Activated CD4-positive, CD25-positive, alpha-beta regulatory T cell treated with anti-CD3 and anti-CD28 coated beads, Interleukin-2, amount 50 U/mL, for 16 hours (primary cell): Measurements from ENCODE around the gene ST3GAL4.
"Not testable (repeated sequence)": the region's sequence is repeated elsewhere in the genome, so short reads cannot be mapped to it uniquely, and the experiment has no call there.

ENCODE experiments used
- DNase-seq: peaks from one replicate; pipeline ENCODE4 v3.0.0-alpha.2; 2020; ENCODE audit warnings: low read depth, low spot score

The ST3GAL4 gene

GRCh38 chr11:126362879-126363655 is 7.6 kb downstream of the ST3GAL4 start:
- no peak for DNase-seq

DNA sequence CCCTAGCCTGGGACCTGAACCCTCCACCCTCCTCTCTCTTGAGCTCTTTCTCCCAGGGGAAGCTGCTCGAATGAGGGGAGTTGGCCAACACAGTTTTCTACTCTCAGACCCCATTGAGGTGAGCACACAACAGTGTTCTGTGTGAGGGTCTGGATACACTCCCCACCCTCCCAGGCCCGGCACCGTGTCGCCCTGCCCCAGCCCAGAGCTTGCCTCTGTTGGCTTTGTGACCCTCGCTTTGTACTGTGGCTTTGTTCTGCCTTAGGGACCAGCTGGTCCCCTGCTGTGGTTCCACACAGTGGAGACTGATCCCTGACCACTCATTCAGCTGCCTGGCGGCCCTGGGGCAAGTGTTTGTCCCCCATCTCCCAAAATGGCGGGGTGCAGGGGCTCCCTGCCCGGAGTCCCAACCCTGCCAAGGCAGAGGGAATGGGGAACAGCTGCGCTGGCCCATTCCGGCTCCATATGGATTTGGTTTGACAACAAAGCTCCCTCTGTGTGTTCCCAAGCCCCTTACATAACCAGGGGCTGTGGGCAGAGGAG is 8.3 kb downstream of the ST3GAL4 start:
- no peak for DNase-seq

DNA sequence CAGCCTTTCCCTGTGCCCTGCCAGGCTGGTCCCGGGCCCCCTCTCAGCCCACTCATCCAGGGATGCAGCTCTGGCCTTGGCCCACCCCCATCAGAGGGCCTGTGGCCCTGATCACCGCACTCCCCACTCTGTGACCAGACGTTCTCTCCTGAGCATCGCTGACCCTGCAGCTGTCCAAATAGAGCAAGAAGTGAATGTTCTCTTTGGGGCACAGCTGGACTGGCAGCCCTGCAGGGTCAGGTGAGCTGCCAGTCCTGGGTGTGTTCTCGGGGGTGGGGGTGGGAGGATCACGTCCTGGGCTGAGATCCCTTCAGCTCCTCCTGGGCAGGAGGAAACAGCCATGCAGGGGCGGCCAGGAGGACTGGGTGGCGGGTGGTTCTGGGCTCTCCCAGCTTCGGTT is 9.2 kb downstream of the ST3GAL4 start:
- DNase-seq = not testable (repeated sequence)

DNA sequence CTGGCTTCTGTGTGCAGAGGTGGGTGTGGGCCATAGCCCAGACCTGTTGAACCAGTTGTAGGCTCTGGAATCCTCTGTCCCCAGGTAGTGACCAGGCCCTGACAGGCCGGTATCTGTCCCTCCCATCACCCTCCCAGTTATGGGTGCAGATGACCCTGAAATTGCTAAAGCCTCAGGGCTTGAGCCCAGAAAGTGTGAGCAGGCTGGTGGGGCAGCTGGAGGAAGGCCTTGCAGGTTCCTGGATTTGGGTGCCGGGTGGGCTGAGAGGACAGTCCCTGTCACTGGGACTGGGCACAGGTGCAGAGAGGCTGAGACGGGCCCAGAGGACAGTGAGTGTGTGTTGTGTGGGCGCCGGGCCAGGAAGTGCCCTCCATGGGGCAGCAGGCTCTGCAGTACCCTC is 10.0 kb downstream of the ST3GAL4 start:
- not testable (repeated sequence) for DNase-seq

DNA sequence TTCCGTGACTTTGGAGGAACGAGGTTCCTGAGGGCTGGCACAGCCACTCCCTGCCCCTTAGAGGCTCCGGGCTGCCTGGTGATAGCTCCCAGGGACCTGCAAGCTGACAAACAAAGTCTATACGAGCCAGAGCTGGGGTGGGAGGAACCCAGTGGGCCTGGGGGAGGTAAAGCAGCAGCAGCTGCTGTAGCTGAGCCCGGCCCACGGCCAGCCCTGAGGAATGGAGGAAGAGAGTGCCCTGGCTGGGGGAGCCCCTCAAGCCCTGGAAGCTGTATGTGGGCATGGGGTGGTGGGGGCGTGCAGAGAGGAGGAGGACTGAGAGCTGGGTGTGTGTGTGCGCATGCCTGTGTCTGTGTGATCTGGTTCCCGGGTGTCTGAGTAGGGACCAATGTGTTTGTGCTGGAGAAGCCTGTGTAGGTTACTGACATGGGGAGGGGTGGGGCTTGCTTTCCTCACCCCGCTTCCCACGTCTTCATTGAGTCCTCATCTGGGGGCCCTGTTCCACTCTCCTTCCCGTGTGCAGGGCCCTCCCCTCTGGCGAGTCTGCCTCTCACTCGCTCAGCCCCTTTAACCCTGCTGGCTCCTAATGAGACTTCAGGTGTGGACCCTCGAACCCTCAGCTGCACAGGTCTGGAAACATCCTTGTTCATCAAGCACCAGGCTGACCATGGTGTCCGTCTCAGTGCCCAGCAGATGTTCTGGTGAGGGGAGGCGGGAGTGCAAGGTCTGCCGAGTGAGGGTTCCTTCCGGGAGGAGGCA is 10.8 kb downstream of the ST3GAL4 start:
- no peak for DNase-seq

- not testable (repeated sequence) for DNase-seq
Observed at GRCh38 chr11:126366823-126367654, 11.6 kb downstream of the ST3GAL4 start.

- not testable (repeated sequence) for DNase-seq
Observed at GRCh38 chr11:126367806-126368205, 12.3 kb downstream of the ST3GAL4 start.

DNA sequence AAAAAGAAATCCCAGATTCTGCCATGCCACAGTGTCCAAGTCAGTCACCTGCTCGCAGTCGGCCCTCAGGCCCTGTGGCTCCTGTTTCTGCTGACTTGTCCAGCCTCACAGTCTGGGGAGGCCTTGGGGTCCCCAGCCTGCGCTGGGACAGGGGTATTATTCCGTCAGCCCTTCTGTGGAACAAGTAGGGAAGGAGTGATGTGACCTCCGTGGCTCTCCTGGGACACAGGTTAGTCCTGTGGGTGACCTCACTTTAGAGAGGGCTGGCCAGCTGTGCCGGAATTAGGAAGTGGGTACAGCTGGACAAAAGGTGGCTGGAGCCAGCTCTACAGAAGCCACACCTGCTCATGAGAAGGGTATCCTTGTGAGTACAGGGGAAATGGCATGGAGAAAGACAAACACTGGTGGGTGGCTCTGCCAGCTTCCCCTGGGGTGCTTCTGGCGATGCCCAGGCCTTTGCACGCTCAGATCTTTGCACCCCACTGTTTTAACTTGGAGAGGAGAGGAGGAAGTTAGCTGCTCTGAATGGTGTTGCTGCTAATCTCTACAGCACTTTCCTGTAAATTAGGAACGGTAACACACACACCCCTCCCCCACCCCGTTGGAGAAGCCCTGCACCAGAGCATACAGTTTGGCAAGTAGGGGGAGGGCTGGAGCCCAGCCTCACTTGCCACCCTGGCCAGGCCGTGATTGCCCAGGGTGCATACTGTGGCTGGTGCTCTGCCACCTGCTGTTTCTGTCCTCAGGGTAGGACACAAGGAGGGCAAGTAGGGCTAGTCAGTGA is 13.0 kb downstream of the ST3GAL4 start:
- DNase-seq = not testable (repeated sequence)

DNA sequence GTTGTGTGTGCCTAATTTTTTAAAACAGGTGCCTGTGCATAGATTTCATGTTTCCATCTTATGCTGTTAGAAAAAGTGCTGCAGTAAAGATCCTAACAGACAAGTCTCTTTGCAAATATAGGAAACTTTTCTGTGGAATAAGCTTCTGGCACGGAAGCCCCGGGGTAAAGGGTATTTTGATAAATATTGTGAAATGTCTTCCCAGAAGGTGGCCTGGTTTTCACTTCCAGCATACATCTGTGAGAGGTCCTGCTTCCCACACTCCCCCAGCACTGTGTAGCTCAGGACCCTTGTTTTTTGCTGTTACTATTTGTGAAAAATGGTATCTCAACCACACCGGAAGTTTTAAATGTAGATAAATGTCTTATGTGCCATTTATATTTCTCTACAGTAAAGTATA is 14.5 kb downstream of the ST3GAL4 start:
- no peak for DNase-seq

DNA sequence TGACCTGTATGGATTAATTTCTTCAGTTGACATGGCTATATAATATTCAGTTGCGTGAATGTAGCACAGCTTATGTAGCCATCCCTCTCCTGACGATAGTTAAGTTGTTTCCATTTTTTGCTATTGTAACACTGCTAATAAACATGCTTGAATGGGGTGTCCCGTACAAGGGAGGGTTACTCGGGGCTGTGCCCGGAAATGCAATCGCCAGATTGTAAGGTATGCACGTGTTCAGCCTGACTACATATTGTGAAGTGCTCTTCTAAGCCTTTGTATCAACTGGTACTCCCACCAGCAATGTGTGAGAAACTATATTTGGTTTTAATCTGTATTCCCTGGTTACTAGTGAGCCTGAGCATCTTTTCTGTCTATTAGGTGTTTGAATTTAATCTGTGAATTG is 16.1 kb downstream of the ST3GAL4 start:
- DNase-seq = no peak

DNA sequence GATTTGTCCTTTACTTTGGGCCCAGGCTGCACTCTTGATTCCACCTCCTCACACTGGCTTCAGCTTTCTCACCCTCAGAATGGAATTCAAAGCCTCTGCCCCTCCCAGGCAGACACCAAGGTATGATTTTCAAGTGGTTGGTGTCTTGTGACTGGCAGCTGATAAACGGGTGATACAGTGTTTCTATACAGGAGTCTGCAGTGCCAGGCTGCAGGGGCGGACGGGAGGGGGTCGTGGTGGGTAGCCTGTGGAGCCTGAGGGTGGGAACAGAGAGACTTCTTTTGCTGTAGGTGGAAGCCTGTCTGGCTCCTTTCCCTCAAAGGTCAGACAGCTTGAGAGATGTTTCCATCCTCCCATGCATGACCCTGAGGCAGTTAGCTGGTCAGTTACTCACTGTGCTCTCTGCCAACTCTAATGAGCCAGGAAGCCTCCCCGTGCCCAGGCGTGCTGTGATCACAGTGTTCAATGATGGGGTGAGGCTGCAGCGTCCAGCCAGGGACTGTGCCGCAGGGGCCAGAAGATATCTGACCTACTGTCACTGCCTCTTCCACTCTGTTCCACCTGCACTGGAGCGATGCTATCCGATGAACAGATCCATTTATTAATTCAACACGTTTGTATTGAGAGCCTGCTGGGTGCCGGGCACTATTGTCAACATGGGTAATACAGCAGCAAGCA is 18.0 kb downstream of the ST3GAL4 start:
- not testable (repeated sequence) for DNase-seq

DNA sequence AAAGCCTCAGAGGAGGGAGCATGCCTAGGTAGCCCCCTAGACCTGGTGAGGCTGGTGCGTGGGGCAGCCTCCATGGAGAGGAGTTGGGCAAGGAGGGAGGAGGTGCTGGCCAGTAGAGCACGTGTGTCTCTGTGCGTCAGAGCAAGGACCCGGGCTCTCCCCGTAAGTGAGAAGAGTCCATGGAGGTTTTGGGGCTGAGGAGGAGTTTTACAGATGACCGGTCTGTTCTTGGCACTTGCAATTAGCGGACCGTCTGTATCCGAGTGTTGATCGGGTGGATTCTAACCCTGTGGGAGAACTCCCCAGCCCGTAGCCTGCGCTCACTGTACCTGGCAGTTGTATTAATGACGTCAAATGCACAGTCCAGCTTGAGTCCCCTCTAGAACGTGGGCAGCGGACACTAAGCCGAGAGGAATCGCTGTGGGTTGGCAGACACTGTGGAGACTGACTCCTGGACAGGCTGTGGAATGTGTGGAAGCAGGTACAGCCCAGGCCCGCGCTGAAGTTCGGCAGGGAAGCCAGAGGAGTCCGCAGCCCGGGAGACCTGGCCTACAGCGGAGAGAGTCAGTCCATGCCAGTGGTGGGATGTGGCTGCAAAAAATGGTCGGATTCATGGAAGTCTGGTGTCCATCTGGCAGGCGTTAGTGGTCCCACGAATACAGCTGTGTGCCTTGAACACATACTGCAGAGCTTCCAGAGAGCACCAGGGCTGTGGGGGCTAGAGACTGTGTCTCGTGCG is 19.2 kb downstream of the ST3GAL4 start:
- not testable (repeated sequence) for DNase-seq

GRCh38 chr11:126375726-126376125 is 20.2 kb downstream of the ST3GAL4 start:
- no peak for DNase-seq

DNA sequence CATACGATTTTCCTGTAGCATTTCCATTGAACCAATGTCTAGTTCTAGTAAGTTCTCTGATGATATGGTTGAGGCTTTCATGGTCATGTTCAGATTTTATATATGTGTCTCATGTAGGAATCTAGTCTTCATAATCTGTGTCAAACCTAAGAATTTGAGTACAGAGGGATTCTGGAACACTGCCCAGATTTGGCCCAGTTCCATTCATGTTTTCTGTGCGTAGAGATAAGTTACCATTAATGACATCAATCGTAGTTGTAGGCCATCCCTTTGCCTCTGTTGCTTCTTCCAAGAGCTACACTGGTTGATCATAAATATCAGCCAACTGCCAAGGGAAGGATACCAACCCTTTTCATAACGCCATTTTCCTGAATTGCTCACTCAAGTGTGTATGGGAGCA is 23.3 kb downstream of the ST3GAL4 start:
- DNase-seq = no peak

DNA sequence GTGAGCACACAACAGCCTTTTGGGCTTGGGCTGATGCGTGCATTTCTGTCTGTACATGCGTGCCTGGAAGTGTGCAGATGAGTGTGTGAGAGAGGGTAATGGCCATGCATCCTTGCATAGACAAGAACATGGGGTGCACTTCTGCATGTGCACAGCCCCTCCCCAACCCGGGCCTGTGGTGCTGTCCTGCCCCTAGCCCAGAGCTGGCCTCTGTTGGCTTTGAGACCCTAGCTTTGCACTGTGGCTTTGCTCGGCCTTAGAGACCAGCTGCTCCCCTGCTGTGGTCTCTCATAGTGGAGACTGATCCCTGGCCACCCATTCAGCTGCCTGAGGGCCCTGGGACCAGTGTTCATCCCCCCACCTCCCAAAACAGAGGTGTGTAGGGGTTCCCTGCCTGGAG is 25.4 kb downstream of the ST3GAL4 start:
- no peak for DNase-seq

DNA sequence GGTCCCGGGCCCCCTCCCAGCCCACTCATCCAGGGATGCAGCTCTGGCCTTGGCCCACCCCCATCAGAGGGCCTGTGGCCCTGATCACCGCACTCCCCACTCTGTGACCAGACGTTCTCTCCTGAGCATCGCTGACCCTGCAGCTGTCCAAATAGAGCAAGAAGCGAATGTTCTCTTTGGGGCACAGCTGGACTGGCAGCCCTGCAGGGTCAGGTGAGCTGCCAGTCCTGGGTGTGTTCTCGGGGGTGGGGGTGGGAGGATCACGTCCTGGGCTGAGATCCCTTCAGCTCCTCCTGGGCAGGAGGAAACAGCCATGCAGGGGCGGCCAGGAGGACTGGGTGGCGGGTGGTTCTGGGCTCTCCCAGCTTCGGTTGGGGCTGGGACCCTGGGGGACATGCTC is 26.5 kb downstream of the ST3GAL4 start:
- DNase-seq = not testable (repeated sequence)

DNA sequence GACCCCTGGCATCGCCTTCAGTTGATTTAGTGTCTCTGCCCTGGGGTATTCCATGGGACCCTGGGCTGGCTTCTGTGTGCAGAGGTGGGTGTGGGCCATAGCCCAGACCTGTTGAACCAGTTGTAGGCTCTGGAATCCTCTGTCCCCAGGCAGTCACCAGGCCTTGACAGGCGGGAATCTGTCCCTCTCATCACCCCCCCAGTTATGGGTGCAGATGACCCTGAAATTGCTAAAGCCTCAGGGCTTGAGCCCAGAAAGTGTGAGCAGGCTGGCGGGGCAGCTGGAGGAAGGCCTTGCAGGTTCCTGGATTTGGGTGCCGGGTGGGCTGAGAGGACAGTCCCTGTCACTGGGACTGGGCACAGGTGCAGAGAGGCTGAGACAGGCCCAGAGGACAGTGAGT is 27.2 kb downstream of the ST3GAL4 start:
- DNase-seq = not testable (repeated sequence)

- no peak for DNase-seq
Observed at GRCh38 chr11:126383339-126384335, 28.2 kb downstream of the ST3GAL4 start.
